ENCODE measurements around the gene RPS2. TPM values are rescaled to one million over a fixed set of nuclear protein-coding genes. Genes with fewer than 3 reads are reported as not detected.

The RPS2 gene
- polyA plus RNA-seq, 1 experiment, result 4,041 TPM

GRCh38 chr16:2004795-2005517, 40.3 kb upstream of the RPS2 start:
- ChIA-PET POLR2A (no interaction called here), CTCF (interaction anchor here (0.9 to 4.1 kb wide), 12 partner anchors 8 to 142 kb away, joined by 4 to 30 read pairs (median 6); partner anchors contain the start of gene NPW)
- Histone ChIP-seq H3K36me3 (ENCODE audit: control insufficient read depth, insufficient read depth, low read length) (peaks cover 42% of the 10 kb centered on the region), H3K4me3 (ENCODE audit: low read depth, low read length) (no peak overlapping the region), H3K27me3 (ENCODE audit: control insufficient read depth, insufficient read depth, low read length) (no peaks in the 10 kb centered on the region)
- TF ChIP-seq CTCF (IDR thresholded peaks at IDR 0.05; ENCODE audit: insufficient read depth, low read depth, low read length), result no peak
- DNase-seq (ENCODE audit: low read depth), result no peak

GRCh38 chr16:2003827-2004641, 39.4 kb upstream of the RPS2 start:
- no peaks in the 10 kb centered on the region for H3K27me3 ChIP-seq (ENCODE audit: control insufficient read depth, insufficient read depth, low read length)
- TF ChIP-seq CTCF (IDR thresholded peaks at IDR 0.05; ENCODE audit: insufficient read depth, low read depth, low read length), result peak; percentile 98
- DNase-seq (ENCODE audit: low read depth), result peak; percentile 12
- ChIA-PET POLR2A (no interaction called here), CTCF (interaction anchor here (0.6 to 4.1 kb wide), 29 partner anchors 8 to 156 kb away, joined by 3 to 30 read pairs (median 4); partner anchors contain the start of genes MSRB1, NPW, NTHL1 and PKD1)
- peaks cover 50% of the 10 kb centered on the region for H3K36me3 ChIP-seq (ENCODE audit: control insufficient read depth, insufficient read depth, low read length)
- H3K4me3 ChIP-seq (ENCODE audit: low read depth, low read length), result no peak overlapping the region

GRCh38 chr16:2003231-2003826, 38.7 kb upstream of the RPS2 start:
- Histone ChIP-seq H3K4me3 (ENCODE audit: low read depth, low read length) (no peak overlapping the region), H3K27me3 (ENCODE audit: control insufficient read depth, insufficient read depth, low read length) (no peaks in the 10 kb centered on the region), H3K36me3 (ENCODE audit: control insufficient read depth, insufficient read depth, low read length) (peaks cover 56% of the 10 kb centered on the region)
- TF ChIP-seq CTCF (IDR thresholded peaks at IDR 0.05; ENCODE audit: insufficient read depth, low read depth, low read length), result no peak
- no peak for DNase-seq (ENCODE audit: low read depth)
- ChIA-PET POLR2A (no interaction called here), CTCF (interaction anchor here (0.6 to 4.1 kb wide), 23 partner anchors 8 to 157 kb away, joined by 3 to 30 read pairs (median 4); partner anchors contain the start of genes MSRB1, NPW, NTHL1 and PKD1)

GRCh38 chr16:2002406-2003230, 38.0 kb upstream of the RPS2 start:
- no peak for DNase-seq (ENCODE audit: low read depth)
- Histone ChIP-seq H3K4me3 (ENCODE audit: low read depth, low read length) (no peak overlapping the region), H3K27me3 (ENCODE audit: control insufficient read depth, insufficient read depth, low read length) (no peaks in the 10 kb centered on the region), H3K36me3 (ENCODE audit: control insufficient read depth, insufficient read depth, low read length) (peaks cover 59% of the 10 kb centered on the region)
- POLR2A ChIA-PET, result no interaction called here
- TF ChIP-seq CTCF (IDR thresholded peaks at IDR 0.05; ENCODE audit: insufficient read depth, low read depth, low read length), result no peak
- CTCF ChIA-PET, result interaction anchor here (0.6 to 4.1 kb wide), 10 partner anchors 7 to 150 kb away, joined by 3 to 30 read pairs (median 4); no protein-coding TSS in a partner anchor

Data from BJ (cell line).